Stimulated activated effector memory CD8-positive, alpha-beta T cell treated with anti-CD3 and anti-CD28 coated beads, Interleukin-12 subunit alpha, Interleukin-12 subunit beta, amount 100 ng/mL, for 72 hours (primary cell): ENCODE data around the gene IDUA.

Experiments
- ATAC-seq: fragments of 150-1000 bp; cut with Tn5 transposase; 2 replicates; pipeline ENCODE4 v1.10.0; 2021
- DNase-seq, 2 donors: peaks; one replicate each; pipeline ENCODE4 v3.0.0; 2021 to 2022; ENCODE audit warnings: low spot score in 2 of 2
- H3K27ac Mint-ChIP-seq: one replicate; pipeline ENCODE4 v1.8.0; 2022; ENCODE audit warnings: mild to moderate bottlenecking, mixed read lengths
- H3K36me3 Mint-ChIP-seq: one replicate; pipeline ENCODE4 v1.8.0; 2022; ENCODE audit warnings: mild to moderate bottlenecking, mixed read lengths
- H3K4me1 Mint-ChIP-seq: one replicate; pipeline ENCODE4 v1.8.0; 2022; ENCODE audit warnings: mixed read lengths
- H3K4me3 Mint-ChIP-seq: one replicate; pipeline ENCODE4 v1.8.0; 2022; ENCODE audit warnings: mild to moderate bottlenecking, mixed read lengths
- H3K9me3 Mint-ChIP-seq: one replicate; pipeline ENCODE4 v1.8.0; 2022; ENCODE audit warnings: mixed read lengths

IDUA gene

GRCh38 chr4:961351-962230 is 25.3 kb upstream of the IDUA start:
- Mint-ChIP-seq H3K4me3 (no peak overlapping the region), H3K4me1 (no peaks in the 10 kb centered on the region), H3K36me3 (peaks cover 12% of the 10 kb centered on the region), H3K27ac (no peak overlapping the region), H3K9me3 (no peaks in the 10 kb centered on the region)
- ATAC-seq (no peak), DNase-seq (no peak)

GRCh38 chr4:962231-963208 is 24.3 kb upstream of the IDUA start:
- H3K36me3 Mint-ChIP-seq = peaks cover 12% of the 10 kb centered on the region
- H3K4me1 Mint-ChIP-seq = no peaks in the 10 kb centered on the region
- DNase-seq (no peak), ATAC-seq (no peak)
- no peaks in the 10 kb centered on the region for H3K9me3 Mint-ChIP-seq
- no peak overlapping the region for H3K27ac Mint-ChIP-seq
- no peak overlapping the region for H3K4me3 Mint-ChIP-seq

GRCh38 chr4:963276-964225 is 23.3 kb upstream of the IDUA start:
- no peaks in the 10 kb centered on the region for H3K4me1 Mint-ChIP-seq
- peaks cover 12% of the 10 kb centered on the region for H3K36me3 Mint-ChIP-seq
- H3K27ac Mint-ChIP-seq = peak overlapping the region; percentile 40
- DNase-seq (no peak), ATAC-seq (no peak)
- no peak overlapping the region for H3K4me3 Mint-ChIP-seq
- H3K9me3 Mint-ChIP-seq = no peaks in the 10 kb centered on the region

GRCh38 chr4:964346-965025 is 22.4 kb upstream of the IDUA start:
- no peak for ATAC-seq
- no peak for DNase-seq
- Mint-ChIP-seq H3K4me3 (no peak overlapping the region), H3K36me3 (peaks cover 7% of the 10 kb centered on the region), H3K9me3 (no peaks in the 10 kb centered on the region), H3K27ac (peak overlapping the region; percentile 40), H3K4me1 (no peaks in the 10 kb centered on the region)

GRCh38 chr4:965048-965765 is 21.6 kb upstream of the IDUA start:
- Mint-ChIP-seq H3K4me3 (no peak overlapping the region), H3K9me3 (no peaks in the 10 kb centered on the region), H3K4me1 (peaks cover 6% of the 10 kb centered on the region), H3K27ac (no peak overlapping the region), H3K36me3 (peaks cover 7% of the 10 kb centered on the region)
- DNase-seq = no peak
- no peak for ATAC-seq

GRCh38 chr4:965766-966134 is 21.1 kb upstream of the IDUA start:
- H3K4me3 Mint-ChIP-seq = no peak overlapping the region
- DNase-seq (no peak), ATAC-seq (no peak)
- peaks cover 11% of the 10 kb centered on the region for H3K4me1 Mint-ChIP-seq
- H3K9me3 Mint-ChIP-seq = no peaks in the 10 kb centered on the region
- H3K36me3 Mint-ChIP-seq = peaks cover 7% of the 10 kb centered on the region
- H3K27ac Mint-ChIP-seq = no peak overlapping the region

GRCh38 chr4:966266-967112 is 20.4 kb upstream of the IDUA start:
- DNase-seq (no peak), ATAC-seq (no peak)
- Mint-ChIP-seq H3K4me3 (no peak overlapping the region), H3K27ac (no peak overlapping the region), H3K4me1 (peaks cover 18% of the 10 kb centered on the region), H3K9me3 (no peaks in the 10 kb centered on the region), H3K36me3 (peaks cover 7% of the 10 kb centered on the region)

GRCh38 chr4:967113-968104 is 19.4 kb upstream of the IDUA start:
- Mint-ChIP-seq H3K4me3 (no peak overlapping the region), H3K9me3 (no peaks in the 10 kb centered on the region), H3K27ac (no peak overlapping the region), H3K4me1 (peaks cover 20% of the 10 kb centered on the region), H3K36me3 (peaks cover 2% of the 10 kb centered on the region)
- ATAC-seq (no peak), DNase-seq (no peak)

- ATAC-seq = no peak
- Mint-ChIP-seq H3K36me3 (no peaks in the 10 kb centered on the region), H3K9me3 (no peaks in the 10 kb centered on the region), H3K4me3 (no peak overlapping the region), H3K27ac (no peak overlapping the region), H3K4me1 (peaks cover 20% of the 10 kb centered on the region)
- DNase-seq = no peak
These were observed 18.6 kb upstream of the IDUA start for GRCh38 chr4:968221-968620.

GRCh38 chr4:968621-969394 is 18.0 kb upstream of the IDUA start:
- Mint-ChIP-seq H3K27ac (no peak overlapping the region), H3K4me3 (no peak overlapping the region), H3K4me1 (peaks cover 20% of the 10 kb centered on the region), H3K9me3 (no peaks in the 10 kb centered on the region), H3K36me3 (no peaks in the 10 kb centered on the region)
- DNase-seq = no peak
- no peak for ATAC-seq

GRCh38 chr4:970046-970745 is 16.6 kb upstream of the IDUA start:
- Mint-ChIP-seq H3K27ac (no peak overlapping the region), H3K4me1 (peaks cover 20% of the 10 kb centered on the region), H3K9me3 (no peaks in the 10 kb centered on the region), H3K4me3 (peak overlapping the region; percentile 52), H3K36me3 (no peaks in the 10 kb centered on the region)
- peak; percentile 60 for ATAC-seq
- no peak for DNase-seq
